ENCODE results near the gene RNF166.

The RNF166 gene

GRCh38 chr16:88705076-88705684 lies 1.0 kb downstream of the RNF166 start:
- ChIA-PET CTCF (interaction anchor here (0.8 to 2.4 kb wide), 6 partner anchors 16 to 42 kb away, joined by 3 to 12 read pairs (median 4); partner anchors contain the start of genes MVD and SNAI3), POLR2A (no interaction called here)
- no peak for DNase-seq (ENCODE audit: extremely low spot score)
- no peak for TF ChIP-seq CTCF (IDR thresholded peaks at IDR 0.05; ENCODE audit: control extremely low read depth, extremely low read depth, low read depth, missing control alignments)

GRCh38 chr16:88703486-88704309 lies 2.5 kb downstream of the RNF166 start:
- DNase-seq (ENCODE audit: extremely low spot score) = peak; percentile 50
- ChIA-PET CTCF (interaction anchor here (1.4 to 2.4 kb wide), 3 partner anchors 22 to 34 kb away, joined by 3 to 12 read pairs (median 6); no protein-coding TSS in a partner anchor), POLR2A (no interaction called here)
- TF ChIP-seq CTCF (IDR thresholded peaks at IDR 0.05; ENCODE audit: control extremely low read depth, extremely low read depth, low read depth, missing control alignments) = no peak

GRCh38 chr16:88702371-88703210 lies 3.6 kb downstream of the RNF166 start:
- DNase-seq (ENCODE audit: extremely low spot score) = no peak
- CTCF ChIA-PET = interaction anchor here (0.8 to 2.9 kb wide), 6 partner anchors 15 to 34 kb away, joined by 3 to 14 read pairs (median 4); no protein-coding TSS in a partner anchor

GRCh38 chr16:88701581-88702370 lies 4.4 kb downstream of the RNF166 start:
- CTCF ChIA-PET = interaction anchor here (0.8 to 2.9 kb wide), 4 partner anchors 15 to 35 kb away, joined by 3 to 14 read pairs (median 4); no protein-coding TSS in a partner anchor
- POLR2A ChIA-PET = interaction anchor here (0.6 to 1.1 kb wide), 3 partner anchors 14 to 80 kb away, joined by 3 to 4 read pairs (median 3); no protein-coding TSS in a partner anchor
- DNase-seq (ENCODE audit: extremely low spot score) = no peak
- no peak for TF ChIP-seq CTCF (IDR thresholded peaks at IDR 0.05; ENCODE audit: control extremely low read depth, extremely low read depth, low read depth, missing control alignments)

More at GRCh38 chr16:88702371-88703210, 3.6 kb downstream of the RNF166 start:
- no peak for TF ChIP-seq CTCF (IDR thresholded peaks at IDR 0.05; ENCODE audit: control extremely low read depth, extremely low read depth, low read depth, missing control alignments)
- POLR2A ChIA-PET = interaction anchor here (0.6 to 1.1 kb wide), 2 partner anchors 15 to 79 kb away, joined by 3 to 4 read pairs; no protein-coding TSS in a partner anchor

GRCh38 chr16:88700636-88701482 lies 5.3 kb downstream of the RNF166 start:
- CTCF ChIA-PET = interaction anchor here (2.9 kb wide), 1 partner anchor 36 kb away, joined by 14 read pairs; no protein-coding TSS in a partner anchor
- POLR2A ChIA-PET = interaction anchor here (0.6 kb wide), 1 partner anchor 50 kb away, joined by 3 read pairs; no protein-coding TSS in a partner anchor
- peak; percentile 92 for DNase-seq (ENCODE audit: extremely low spot score)
- TF ChIP-seq CTCF (IDR thresholded peaks at IDR 0.05; ENCODE audit: control extremely low read depth, extremely low read depth, low read depth, missing control alignments) = no peak
